ENCODE data around the gene FBXW5. TPM values are rescaled to one million over a fixed set of nuclear protein-coding genes. Genes with fewer than 3 reads are reported as not detected.
A peak's percentile ranks its signal among the peaks of the same experiment; 100 is the strongest.

The FBXW5 gene
- total RNA-seq, 2 donors from 2014 or later = 102 to 155 TPM

GRCh38 chr9:136962701-136963248 lies 18.2 kb upstream of the FBXW5 start:
- ATAC-seq (no peak), DNase-seq (ENCODE audit: low spot score) (no peak)
- Mint-ChIP-seq H3K27ac (no peak overlapping the region), H3K4me1 (ENCODE audit: low read depth in 2 of 2) (peaks cover 23 to 35% of the 10 kb centered on the region in 2 donors), H3K27me3 (no peaks in the 10 kb centered on the region), H3K36me3 (no peaks in the 10 kb centered on the region), H3K9me3 (no peaks in the 10 kb centered on the region), H3K4me3 (no peak overlapping the region)

- H3K4me3 Mint-ChIP-seq = no peak overlapping the region
- H3K4me1 Mint-ChIP-seq (ENCODE audit: low read depth in 2 of 2) = peaks cover 23 to 39% of the 10 kb centered on the region in 2 donors
- H3K9me3 Mint-ChIP-seq = no peaks in the 10 kb centered on the region
- DNase-seq (ENCODE audit: low spot score) = no peak
- no peaks in the 10 kb centered on the region for H3K27me3 Mint-ChIP-seq
- no peak for ATAC-seq
- H3K36me3 Mint-ChIP-seq = no peaks in the 10 kb centered on the region
- H3K27ac Mint-ChIP-seq = no peak overlapping the region
These were observed 17.6 kb upstream of the FBXW5 start for GRCh38 chr9:136962163-136962562.

GRCh38 chr9:136961279-136962065 lies 16.9 kb upstream of the FBXW5 start:
- ATAC-seq (no peak), DNase-seq (ENCODE audit: low spot score) (no peak)
- peaks cover 4% of the 10 kb centered on the region for H3K9me3 Mint-ChIP-seq
- no peak overlapping the region for H3K27ac Mint-ChIP-seq
- no peaks in the 10 kb centered on the region for H3K27me3 Mint-ChIP-seq
- H3K36me3 Mint-ChIP-seq = no peaks in the 10 kb centered on the region
- no peak overlapping the region for H3K4me3 Mint-ChIP-seq
- peaks cover 27 to 43% of the 10 kb centered on the region in 2 donors for H3K4me1 Mint-ChIP-seq (ENCODE audit: low read depth in 2 of 2)

- DNase-seq (ENCODE audit: low spot score) = no peak
- H3K4me3 Mint-ChIP-seq = no peak overlapping the region
- H3K27me3 Mint-ChIP-seq = no peaks in the 10 kb centered on the region
- H3K9me3 Mint-ChIP-seq = peaks cover 4% of the 10 kb centered on the region
- H3K27ac Mint-ChIP-seq = no peak overlapping the region
- H3K36me3 Mint-ChIP-seq = no peaks in the 10 kb centered on the region
- H3K4me1 Mint-ChIP-seq (ENCODE audit: low read depth in 2 of 2) = peaks cover 27 to 43% of the 10 kb centered on the region in 2 donors
- ATAC-seq = no peak
These were observed 16.4 kb upstream of the FBXW5 start for GRCh38 chr9:136960938-136961275.

GRCh38 chr9:136960212-136960937 lies 15.8 kb upstream of the FBXW5 start:
- DNase-seq (ENCODE audit: low spot score) = no peak
- H3K36me3 Mint-ChIP-seq = no peaks in the 10 kb centered on the region
- peaks cover 22 to 39% of the 10 kb centered on the region in 2 donors for H3K4me1 Mint-ChIP-seq (ENCODE audit: low read depth in 2 of 2)
- H3K27ac Mint-ChIP-seq = peak overlapping the region in 1 of 2 donors; percentile 58
- peak in 1 of 2 donors; percentile 2 for ATAC-seq
- peak overlapping the region; percentile 44 for H3K4me3 Mint-ChIP-seq
- peaks cover 4% of the 10 kb centered on the region for H3K9me3 Mint-ChIP-seq
- no peaks in the 10 kb centered on the region for H3K27me3 Mint-ChIP-seq

GRCh38 chr9:136958898-136959850 lies 14.6 kb upstream of the FBXW5 start:
- no peaks in the 10 kb centered on the region for H3K27me3 Mint-ChIP-seq
- H3K4me3 Mint-ChIP-seq = no peak overlapping the region
- DNase-seq (ENCODE audit: low spot score) (no peak), ATAC-seq (peak; percentile 31 to 60)
- H3K9me3 Mint-ChIP-seq = peaks cover 4% of the 10 kb centered on the region
- peaks cover 22 to 46% of the 10 kb centered on the region in 2 donors for H3K4me1 Mint-ChIP-seq (ENCODE audit: low read depth in 2 of 2)
- no peaks in the 10 kb centered on the region for H3K36me3 Mint-ChIP-seq
- peak overlapping the region in 1 of 2 donors; percentile 58 for H3K27ac Mint-ChIP-seq

- no peak overlapping the region for H3K4me3 Mint-ChIP-seq
- H3K27me3 Mint-ChIP-seq = no peaks in the 10 kb centered on the region
- ATAC-seq (no peak), DNase-seq (ENCODE audit: low spot score) (no peak)
- H3K4me1 Mint-ChIP-seq (ENCODE audit: low read depth in 2 of 2) = peaks cover 22 to 46% of the 10 kb centered on the region in 2 donors
- peaks cover 4% of the 10 kb centered on the region for H3K9me3 Mint-ChIP-seq
- no peak overlapping the region for H3K27ac Mint-ChIP-seq
- no peaks in the 10 kb centered on the region for H3K36me3 Mint-ChIP-seq
These were observed 13.9 kb upstream of the FBXW5 start for GRCh38 chr9:136958473-136958872.

GRCh38 chr9:136957901-136958300 lies 13.4 kb upstream of the FBXW5 start:
- DNase-seq (ENCODE audit: low spot score) (no peak), ATAC-seq (no peak)
- Mint-ChIP-seq H3K27ac (no peak overlapping the region), H3K27me3 (no peaks in the 10 kb centered on the region), H3K4me1 (ENCODE audit: low read depth in 2 of 2) (peaks cover 17 to 41% of the 10 kb centered on the region in 2 donors), H3K36me3 (no peaks in the 10 kb centered on the region), H3K4me3 (no peak overlapping the region), H3K9me3 (peaks cover 4% of the 10 kb centered on the region)

- no peaks in the 10 kb centered on the region for H3K36me3 Mint-ChIP-seq
- peaks cover 14 to 39% of the 10 kb centered on the region in 2 donors for H3K4me1 Mint-ChIP-seq (ENCODE audit: low read depth in 2 of 2)
- ATAC-seq (no peak), DNase-seq (ENCODE audit: low spot score) (no peak)
- H3K4me3 Mint-ChIP-seq = no peak overlapping the region
- H3K27me3 Mint-ChIP-seq = no peaks in the 10 kb centered on the region
- peaks cover 4% of the 10 kb centered on the region for H3K9me3 Mint-ChIP-seq
- H3K27ac Mint-ChIP-seq = no peak overlapping the region
These were observed 12.9 kb upstream of the FBXW5 start for GRCh38 chr9:136957461-136957860.

GRCh38 chr9:136956604-136957003 lies 12.1 kb upstream of the FBXW5 start:
- no peak overlapping the region for H3K27ac Mint-ChIP-seq
- H3K36me3 Mint-ChIP-seq = no peaks in the 10 kb centered on the region
- no peaks in the 10 kb centered on the region for H3K27me3 Mint-ChIP-seq
- no peak for DNase-seq (ENCODE audit: low spot score)
- H3K9me3 Mint-ChIP-seq = peaks cover 4% of the 10 kb centered on the region
- H3K4me1 Mint-ChIP-seq (ENCODE audit: low read depth in 2 of 2) = peaks cover 14 to 35% of the 10 kb centered on the region in 2 donors
- no peak for ATAC-seq
- H3K4me3 Mint-ChIP-seq = no peak overlapping the region

GRCh38 chr9:136955943-136956335 lies 11.4 kb upstream of the FBXW5 start:
- Mint-ChIP-seq H3K9me3 (peaks cover 4% of the 10 kb centered on the region), H3K4me3 (no peak overlapping the region), H3K4me1 (ENCODE audit: low read depth in 2 of 2) (peaks cover 14 to 35% of the 10 kb centered on the region in 2 donors), H3K27ac (no peak overlapping the region), H3K27me3 (no peaks in the 10 kb centered on the region), H3K36me3 (no peaks in the 10 kb centered on the region)
- no peak for ATAC-seq
- DNase-seq (ENCODE audit: low spot score) = no peak

- H3K4me3 Mint-ChIP-seq = no peak overlapping the region
- no peak for DNase-seq (ENCODE audit: low spot score)
- H3K4me1 Mint-ChIP-seq (ENCODE audit: low read depth in 2 of 2) = peaks cover 14 to 31% of the 10 kb centered on the region in 2 donors
- peaks cover 4% of the 10 kb centered on the region for H3K9me3 Mint-ChIP-seq
- H3K27me3 Mint-ChIP-seq = no peaks in the 10 kb centered on the region
- ATAC-seq = no peak
- H3K27ac Mint-ChIP-seq = peak overlapping the region in 1 of 2 donors; percentile 43
- no peaks in the 10 kb centered on the region for H3K36me3 Mint-ChIP-seq
These were observed 10.8 kb upstream of the FBXW5 start for GRCh38 chr9:136955202-136955942.
